GM06990 (cell line): ENCODE results near the gene KIF5C.
"Not testable (repeated sequence)": the region's sequence is repeated elsewhere in the genome, so short reads cannot be mapped to it uniquely, and the experiment has no call there.

Experiments
- DNase-seq: peaks from one replicate; pipeline ENCODE4 v3.0.0-alpha.2; 2011; ENCODE audit not compliant: insufficient read length; ENCODE audit errors: extremely low read depth
- H3K27me3 ChIP-seq: replicated peaks from 2 replicates; pipeline ENCODE4 v1.6.0; 2011; ENCODE audit warnings: low read length; ENCODE audit not compliant: control insufficient read depth, insufficient read depth
- H3K36me3 ChIP-seq: 2 replicates; pipeline ENCODE4 v1.5.1; 2011; ENCODE audit warnings: low read length; ENCODE audit not compliant: control insufficient read depth, insufficient read depth
- H3K4me3 ChIP-seq: replicated peaks from 2 replicates; pipeline ENCODE4 v1.5.1; 2011; ENCODE audit warnings: low read depth, mild to moderate bottlenecking, control low read depth, low read length
- TF ChIP-seq, protein P1 (sequence below): IDR thresholded peaks from 2 replicates; pipeline ENCODE4 v1.5.1; 2011; ENCODE audit warnings: low read length, control low read depth, mild to moderate bottlenecking, inconsistent platforms; ENCODE audit not compliant: insufficient read depth, poor library complexity, severe bottlenecking

Gene KIF5C

DNA sequence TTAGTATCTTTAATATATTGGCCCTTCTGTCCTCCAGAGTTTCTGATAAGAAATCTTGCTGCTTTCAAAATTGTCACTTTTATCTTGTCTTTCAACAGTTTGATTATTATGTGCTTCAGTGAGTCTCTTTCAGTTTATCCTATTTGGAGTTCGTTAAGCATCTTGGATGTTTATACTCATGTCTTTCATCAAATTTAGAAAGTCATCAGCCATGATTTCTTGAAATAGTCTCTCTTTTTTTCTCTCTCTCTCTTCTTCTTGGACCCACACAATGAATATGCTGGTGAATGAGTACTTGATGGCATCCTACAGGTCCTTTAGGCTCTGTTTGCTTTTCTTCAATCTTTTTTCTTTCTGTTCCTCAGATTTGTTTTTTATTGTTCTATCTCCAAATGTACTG, 26.9 kb upstream of the KIF5C start:
- TF ChIP-seq, protein P1, sequence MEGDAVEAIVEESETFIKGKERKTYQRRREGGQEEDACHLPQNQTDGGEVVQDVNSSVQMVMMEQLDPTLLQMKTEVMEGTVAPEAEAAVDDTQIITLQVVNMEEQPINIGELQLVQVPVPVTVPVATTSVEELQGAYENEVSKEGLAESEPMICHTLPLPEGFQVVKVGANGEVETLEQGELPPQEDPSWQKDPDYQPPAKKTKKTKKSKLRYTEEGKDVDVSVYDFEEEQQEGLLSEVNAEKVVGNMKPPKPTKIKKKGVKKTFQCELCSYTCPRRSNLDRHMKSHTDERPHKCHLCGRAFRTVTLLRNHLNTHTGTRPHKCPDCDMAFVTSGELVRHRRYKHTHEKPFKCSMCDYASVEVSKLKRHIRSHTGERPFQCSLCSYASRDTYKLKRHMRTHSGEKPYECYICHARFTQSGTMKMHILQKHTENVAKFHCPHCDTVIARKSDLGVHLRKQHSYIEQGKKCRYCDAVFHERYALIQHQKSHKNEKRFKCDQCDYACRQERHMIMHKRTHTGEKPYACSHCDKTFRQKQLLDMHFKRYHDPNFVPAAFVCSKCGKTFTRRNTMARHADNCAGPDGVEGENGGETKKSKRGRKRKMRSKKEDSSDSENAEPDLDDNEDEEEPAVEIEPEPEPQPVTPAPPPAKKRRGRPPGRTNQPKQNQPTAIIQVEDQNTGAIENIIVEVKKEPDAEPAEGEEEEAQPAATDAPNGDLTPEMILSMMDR = no peak
- H3K36me3 ChIP-seq = no peaks in the 10 kb centered on the region
- DNase-seq = no peak
- H3K27me3 ChIP-seq = no peaks in the 10 kb centered on the region
- H3K4me3 ChIP-seq = no peak overlapping the region

DNA sequence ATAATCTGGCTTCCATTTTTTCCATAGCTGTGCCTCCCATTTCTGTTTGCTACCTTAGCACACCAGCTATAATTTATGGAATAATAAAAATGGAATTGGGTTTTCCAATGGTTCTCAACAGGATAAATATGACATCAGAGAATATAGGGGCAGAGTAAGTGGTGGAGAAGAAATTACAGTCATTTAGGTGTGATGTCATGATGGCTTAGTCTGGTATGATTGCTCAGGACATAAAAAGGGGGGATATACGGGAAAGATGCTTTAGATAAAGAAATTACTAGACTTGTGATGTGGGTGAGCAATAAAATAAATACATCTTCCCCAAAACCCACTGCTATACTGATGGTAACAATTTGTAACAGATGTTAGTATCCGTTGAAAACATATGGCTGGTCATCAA, 21.6 kb upstream of the KIF5C start:
- Histone ChIP-seq H3K36me3 (no peaks in the 10 kb centered on the region), H3K4me3 (no peak overlapping the region), H3K27me3 (no peaks in the 10 kb centered on the region; the same call in 1 of the 2 replicates)
- TF ChIP-seq, protein P1 = no peak
- no peak for DNase-seq

DNA sequence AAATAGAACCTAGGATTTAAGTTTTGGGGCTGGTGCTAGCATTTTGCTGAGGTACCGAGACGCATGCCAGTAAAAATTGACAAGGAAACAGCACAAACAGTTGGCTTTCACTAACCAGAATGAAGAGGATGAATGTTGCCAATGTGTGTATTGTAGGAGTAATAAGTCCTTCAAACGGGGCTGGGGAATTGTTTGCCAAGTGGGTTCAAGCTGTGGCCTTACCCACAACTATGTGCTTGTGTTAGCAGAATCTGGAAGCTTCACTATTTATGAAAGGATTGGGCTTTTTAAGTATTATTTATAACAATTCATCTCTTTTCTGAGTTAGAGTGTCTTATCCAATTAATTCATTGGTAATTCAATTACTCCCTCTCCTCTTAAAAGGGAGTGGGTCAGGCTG, 15.0 kb upstream of the KIF5C start:
- TF ChIP-seq, protein P1 = no peak
- no peaks in the 10 kb centered on the region; the same call in 1 of the 2 replicates for H3K27me3 ChIP-seq

DNA sequence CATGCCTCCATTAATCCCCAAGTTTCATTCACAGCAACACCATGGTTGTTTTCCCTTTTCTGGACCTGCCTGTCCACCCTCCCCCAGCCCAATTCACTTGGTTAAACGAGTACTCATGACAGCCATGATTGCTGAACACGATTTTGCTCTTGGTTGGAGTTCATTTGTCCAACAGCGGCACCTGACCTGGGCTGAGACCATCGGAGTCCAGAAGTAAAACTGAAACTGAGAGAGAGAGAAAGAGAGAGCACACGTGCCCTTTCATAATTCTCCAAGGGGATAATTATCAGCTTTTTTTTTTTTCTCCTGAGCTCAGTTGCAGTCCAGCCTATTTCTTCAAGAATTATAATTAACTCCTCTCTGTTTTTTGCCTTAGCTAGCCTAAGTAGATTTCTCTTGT, 13.7 kb upstream of the KIF5C start:
- Histone ChIP-seq H3K4me3 (no peak overlapping the region), H3K36me3 (no peaks in the 10 kb centered on the region), H3K27me3 (no peaks in the 10 kb centered on the region)
- no peak for DNase-seq
- TF ChIP-seq, protein P1 = no peak

More for the DNA sequence above, 15.0 kb upstream of the KIF5C start:
- Histone ChIP-seq H3K36me3 (no peaks in the 10 kb centered on the region), H3K4me3 (no peak overlapping the region)
- no peak for DNase-seq

DNA sequence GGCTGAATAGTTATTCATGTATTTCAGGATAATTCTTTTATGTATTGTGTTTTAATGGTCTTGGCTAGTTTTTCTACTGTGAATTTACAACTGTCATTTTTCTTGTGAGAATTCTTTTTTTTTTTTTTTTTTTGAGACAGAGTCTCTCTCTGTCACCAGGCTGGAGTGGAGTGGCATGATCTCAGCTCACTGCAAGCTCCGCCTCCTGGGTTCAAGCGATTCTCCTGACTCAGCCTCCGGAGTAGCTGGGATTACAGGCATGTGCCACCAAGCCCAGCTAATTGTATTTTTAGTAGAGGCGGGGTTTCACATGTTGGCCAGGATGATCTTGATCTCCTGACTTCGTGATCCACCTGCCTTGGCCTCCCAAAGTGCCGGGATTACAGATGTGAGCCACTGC, 12.5 kb upstream of the KIF5C start:
- not testable (repeated sequence) for DNase-seq, H3K27me3 ChIP-seq, H3K4me3 ChIP-seq, H3K36me3 ChIP-seq

DNA sequence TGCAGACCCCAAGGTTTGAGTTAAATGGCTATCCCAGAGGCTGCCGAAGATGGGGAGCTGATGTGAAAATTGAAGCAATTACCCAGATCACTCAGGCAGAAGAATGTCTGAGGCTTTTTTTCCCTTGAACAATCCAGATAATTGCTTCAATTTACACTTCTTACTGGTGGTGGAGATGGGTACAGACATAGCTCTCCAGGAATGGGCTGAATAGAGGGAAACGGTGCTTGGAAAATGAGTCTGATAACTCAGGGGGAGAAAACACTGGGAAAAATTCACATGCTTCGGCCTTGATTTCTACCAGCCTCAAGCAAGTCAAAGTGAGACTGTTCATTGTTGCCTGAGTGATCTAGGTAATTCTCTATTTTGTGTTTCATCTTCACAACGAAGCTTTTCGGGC, 9.5 kb upstream of the KIF5C start:
- H3K4me3 ChIP-seq = no peak overlapping the region
- H3K36me3 ChIP-seq = no peaks in the 10 kb centered on the region
- TF ChIP-seq, protein P1 = no peak
- H3K27me3 ChIP-seq = no peaks in the 10 kb centered on the region
- no peak for DNase-seq
